ENCODE results near the gene PLK1. TPM values are rescaled to one million over a fixed set of nuclear protein-coding genes. Genes with fewer than 3 reads are reported as not detected.
A peak's percentile ranks its signal among the peaks of the same experiment; 100 is the strongest.
"Not testable (repeated sequence)": the region's sequence is repeated elsewhere in the genome, so short reads cannot be mapped to it uniquely, and the experiment has no call there.

PLK1 gene
- 167 TPM for polyA plus RNA-seq (2012; ENCODE audit: insufficient read depth, insufficient read length)

DNA sequence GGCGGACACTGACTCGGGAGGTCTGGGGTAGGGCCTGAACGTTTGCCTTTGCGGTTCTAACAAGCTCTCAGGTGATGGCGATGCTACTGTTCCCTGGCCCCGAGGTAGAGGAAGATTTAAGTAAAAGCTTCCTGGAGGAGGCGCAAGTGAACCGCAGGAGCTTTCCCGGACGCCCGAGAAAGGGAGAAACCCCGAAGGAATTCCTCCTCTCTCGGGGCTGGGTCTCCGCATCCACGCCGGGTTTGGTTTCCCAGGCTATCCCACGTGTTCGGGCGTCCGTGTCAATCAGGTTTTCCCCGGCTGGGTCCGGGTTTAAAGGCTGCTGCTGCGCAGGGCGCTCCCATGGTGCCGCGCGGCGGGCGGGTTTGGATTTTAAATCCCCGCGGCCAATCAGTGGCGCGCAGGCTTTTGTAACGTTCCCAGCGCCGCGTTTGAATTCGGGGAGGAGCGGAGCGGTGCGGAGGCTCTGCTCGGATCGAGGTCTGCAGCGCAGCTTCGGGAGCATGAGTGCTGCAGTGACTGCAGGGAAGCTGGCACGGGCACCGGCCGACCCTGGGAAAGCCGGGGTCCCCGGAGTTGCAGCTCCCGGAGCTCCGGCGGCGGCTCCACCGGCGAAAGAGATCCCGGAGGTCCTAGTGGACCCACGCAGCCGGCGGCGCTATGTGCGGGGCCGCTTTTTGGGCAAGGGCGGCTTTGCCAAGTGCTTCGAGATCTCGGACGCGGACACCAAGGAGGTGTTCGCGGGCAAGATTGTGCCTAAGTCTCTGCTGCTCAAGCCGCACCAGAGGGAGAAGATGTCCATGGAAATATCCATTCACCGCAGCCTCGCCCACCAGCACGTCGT lies at the start of gene PLK1:
TSS of gene PLK1 (plus strand) at position 460 of the 844 bp plus-strand sequence. CDS start at position 504, 44 bp downstream.
- H3K4me3 ChIP-seq (ENCODE audit: low read length) = peak within 1 kb of the TSS; percentile 69
- peak; percentile 82 for DNase-seq (ENCODE audit: low read depth, low spot score)

DNA sequence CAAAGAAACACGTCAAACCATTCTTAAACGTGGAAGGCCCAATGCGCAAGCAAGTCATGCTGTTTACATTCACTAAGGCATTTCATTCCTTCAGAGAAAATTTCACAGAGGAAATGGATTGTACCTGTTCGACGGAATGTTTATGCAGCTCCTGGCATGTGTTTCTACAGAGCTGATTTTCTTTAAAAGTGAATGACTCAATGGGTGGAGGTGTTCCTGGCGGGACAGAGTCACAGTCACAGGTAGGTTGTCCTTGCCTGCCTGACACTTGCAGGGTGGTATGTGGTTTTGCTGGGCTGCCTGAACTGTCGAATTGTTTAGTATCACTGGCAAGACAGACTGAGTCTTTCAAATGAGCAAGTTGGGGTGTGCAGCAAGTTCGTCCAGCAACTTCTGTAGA lies 49.2 kb upstream of the PLK1 start:
- no peak for DNase-seq (ENCODE audit: low read depth, low spot score)
- H3K4me3 ChIP-seq (ENCODE audit: low read length) = no peak overlapping the region

DNA sequence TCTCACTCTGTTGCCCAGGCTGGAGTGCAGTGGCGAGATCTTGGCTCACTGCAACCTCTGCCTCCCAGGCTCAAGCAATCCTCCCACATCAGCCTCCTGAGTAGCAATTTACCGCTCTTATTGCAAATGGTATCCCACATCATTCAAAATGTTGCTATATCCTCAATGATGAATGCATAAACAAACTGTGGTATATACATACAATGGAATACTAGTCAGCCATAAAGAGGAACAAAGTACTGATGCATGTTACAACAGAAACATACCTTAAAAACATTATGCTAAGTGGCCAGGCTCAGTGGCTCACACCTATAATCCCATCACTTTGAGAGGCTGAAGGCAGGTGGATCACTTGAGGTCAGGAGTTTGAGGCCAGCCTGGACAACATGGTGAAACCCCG lies 46.8 kb upstream of the PLK1 start:
- H3K4me3 ChIP-seq (ENCODE audit: low read length); DNase-seq (ENCODE audit: low read depth, low spot score): not testable (repeated sequence)

DNA sequence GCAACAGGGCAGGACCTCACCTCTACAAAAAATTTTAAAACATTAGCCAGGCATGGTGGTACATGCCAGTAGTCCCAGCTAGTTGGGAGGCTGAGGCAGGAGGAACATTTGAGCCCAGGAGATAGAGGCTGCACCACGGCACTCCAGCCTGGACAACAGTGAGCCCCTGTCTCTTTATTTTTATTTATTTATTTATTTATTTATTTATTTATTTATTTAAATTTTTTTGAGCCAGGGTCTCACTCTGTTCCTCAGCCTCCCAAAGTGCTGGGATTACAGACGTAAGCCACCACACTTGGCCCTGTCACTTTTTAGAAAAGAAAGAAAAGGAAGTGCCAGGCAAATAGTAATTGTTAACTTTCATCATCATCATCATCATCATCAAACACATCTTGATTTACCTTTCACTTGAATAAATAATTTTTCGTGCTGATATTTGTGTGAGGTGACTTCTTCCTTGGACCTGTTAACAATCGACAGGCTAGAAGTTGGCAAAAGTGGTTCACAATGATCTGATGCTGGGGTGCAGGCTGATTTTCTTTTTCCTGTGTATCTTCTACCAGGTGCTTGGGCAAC lies 44.1 kb upstream of the PLK1 start:
- H3K4me3 ChIP-seq (ENCODE audit: low read length) = no peak overlapping the region
- DNase-seq (ENCODE audit: low read depth, low spot score) = no peak

DNA sequence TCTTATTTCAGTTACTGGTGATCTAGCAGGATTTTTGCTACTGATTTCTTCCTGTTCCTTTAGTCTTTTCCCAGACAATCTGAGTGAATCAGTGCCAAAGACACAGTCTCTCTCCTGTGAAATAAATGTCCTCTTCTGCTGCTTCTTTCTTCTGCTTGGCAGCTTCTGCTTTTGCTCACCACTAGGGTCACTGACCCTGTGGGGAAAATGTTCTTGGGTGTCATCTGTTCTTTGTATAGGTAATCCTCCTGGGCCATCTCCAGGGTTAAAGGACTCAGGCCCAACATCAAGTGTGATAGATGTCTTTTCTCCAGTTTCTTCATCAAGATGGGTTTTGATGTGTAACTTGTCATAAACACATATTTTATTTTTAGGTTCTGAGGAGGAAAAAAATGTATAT lies 42.7 kb upstream of the PLK1 start:
- no peak overlapping the region for H3K4me3 ChIP-seq (ENCODE audit: low read length)

DNA sequence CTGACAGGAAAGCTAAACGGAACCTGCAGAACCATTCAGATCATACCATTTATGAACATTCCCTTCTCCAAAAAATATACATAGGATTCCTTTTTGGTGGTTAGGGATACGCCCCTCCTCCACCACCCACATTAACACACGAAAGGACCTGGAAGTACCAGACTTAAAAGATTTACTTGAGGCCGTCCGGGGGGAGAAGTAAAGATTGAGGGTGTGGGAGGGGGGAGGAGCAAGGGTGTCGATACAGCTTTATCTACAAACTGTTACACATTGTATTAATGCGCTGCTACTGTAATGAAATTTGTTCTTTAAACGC lies 38.1 kb upstream of the PLK1 start:
- DNase-seq (ENCODE audit: low read depth, low spot score) = peak; percentile 3
- H3K4me3 ChIP-seq (ENCODE audit: low read length) = peak overlapping the region; percentile 100

More for the DNA sequence above, 42.7 kb upstream of the PLK1 start:
- DNase-seq (ENCODE audit: low read depth, low spot score) = no peak

DNA sequence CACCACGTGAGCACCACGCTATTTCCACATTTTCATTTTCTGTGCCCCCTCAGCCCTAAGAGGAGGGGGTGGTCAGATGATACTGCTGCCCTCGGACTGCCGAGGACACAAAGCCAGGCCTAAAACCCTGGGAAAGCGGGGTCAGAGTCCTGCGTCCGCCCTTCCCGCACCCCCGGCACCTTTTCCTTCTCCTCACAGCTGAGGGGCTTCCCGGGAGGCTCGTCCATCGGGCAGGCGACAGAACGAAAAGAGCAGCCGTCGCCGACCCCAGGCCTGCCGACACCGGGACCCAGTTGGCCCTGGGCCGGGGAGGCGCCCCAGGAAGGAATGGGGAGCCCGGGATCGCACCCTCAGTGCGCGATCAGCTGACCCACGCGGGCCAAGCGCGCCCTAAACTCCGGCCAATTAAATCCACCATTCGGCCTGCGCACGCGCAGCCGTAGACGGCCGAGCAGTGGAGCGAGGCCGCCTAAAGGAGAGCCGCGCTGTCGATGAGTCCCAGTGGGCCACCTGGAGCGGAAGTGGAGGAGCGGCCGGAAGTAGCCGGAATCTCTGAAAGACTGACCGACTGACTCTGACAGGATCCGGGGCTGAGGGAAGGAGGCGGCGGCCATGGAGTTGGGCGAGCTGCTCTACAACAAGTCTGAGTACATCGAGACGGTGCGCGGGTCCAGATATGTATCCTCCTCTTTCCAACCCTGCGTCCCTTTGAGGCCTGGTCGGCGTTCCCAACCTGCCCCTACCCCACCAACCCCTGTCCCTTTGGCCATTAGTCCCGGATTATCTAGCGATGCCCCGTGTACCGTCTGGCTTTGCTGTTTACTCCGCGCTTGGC lies 37.5 kb upstream of the PLK1 start, which contains the start of the genes DCTN5 and PALB2:
TSS of gene DCTN5 (plus strand) at position 536 of the 835 bp plus-strand sequence. CDS start at position 613, 77 bp downstream.
TSS of gene PALB2 (minus strand) at position 380 of the 835 bp plus-strand sequence. CDS start at position 227, 153 bp downstream.
- H3K4me3 ChIP-seq (ENCODE audit: low read length) = peak within 1 kb of the TSS; percentile 100
- DNase-seq (ENCODE audit: low read depth, low spot score) = peak; percentile 88

DNA sequence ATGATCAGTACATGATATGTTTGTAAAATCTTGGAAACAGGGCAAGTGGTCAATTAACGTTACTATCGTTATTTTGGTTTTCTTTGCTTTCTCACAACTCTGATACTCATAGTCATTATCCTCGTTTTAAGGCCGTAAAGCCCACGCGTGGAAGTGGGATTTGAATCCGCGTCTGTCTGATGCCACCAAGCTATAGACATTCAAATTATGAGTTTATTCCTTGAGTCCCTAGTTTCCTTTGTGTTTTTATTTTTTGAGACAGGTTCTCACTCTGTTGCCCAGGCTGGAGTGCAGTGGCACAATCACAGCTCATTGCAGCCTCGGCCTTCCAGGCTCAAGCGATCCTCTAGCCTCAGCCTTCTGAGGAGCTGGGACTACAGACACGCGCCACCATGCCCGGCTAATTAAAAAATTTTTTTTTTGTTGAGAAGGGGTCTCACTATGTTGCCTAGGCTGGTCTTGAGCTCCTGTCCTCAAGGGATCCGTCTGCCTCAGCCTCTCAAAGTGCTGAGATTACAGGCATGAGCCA lies 36.4 kb upstream of the PLK1 start:
- peak overlapping the region; percentile 100 for H3K4me3 ChIP-seq (ENCODE audit: low read length)
- DNase-seq (ENCODE audit: low read depth, low spot score) = no peak

DNA sequence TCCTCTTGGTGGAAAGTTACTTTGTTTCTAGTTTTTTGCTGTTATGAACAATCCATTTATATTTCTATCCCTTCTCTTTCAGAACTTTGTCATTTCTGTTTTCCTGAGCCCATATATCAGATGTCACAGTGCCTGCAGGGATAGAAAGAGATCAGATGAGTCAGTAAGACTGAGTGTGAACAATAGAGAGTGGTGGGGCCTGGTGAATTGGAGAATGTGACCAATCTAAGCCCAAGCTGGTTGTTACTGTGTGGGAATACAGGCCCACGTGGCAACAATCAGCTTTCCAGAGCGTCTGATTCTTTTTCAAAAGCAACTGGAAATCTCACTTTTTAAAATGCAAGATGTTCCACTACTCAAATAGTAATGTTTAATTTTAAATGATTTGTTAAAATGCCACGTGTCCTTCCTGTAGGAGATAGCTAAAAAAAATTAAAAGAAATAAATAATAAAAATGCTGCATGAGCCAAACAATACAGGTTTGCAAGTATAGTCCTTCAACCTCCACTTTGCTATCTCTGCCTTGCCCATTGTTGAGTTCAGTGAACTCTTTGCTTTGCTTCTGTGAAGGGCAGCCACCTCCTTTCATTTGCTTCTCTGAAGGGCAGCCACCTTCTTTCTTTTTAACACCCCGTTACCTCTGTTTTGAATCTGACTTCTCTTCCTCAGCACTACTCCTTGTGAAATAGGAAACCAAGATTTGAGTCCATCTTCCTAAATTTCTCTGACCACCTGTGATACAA lies 27.8 kb upstream of the PLK1 start:
- H3K4me3 ChIP-seq (ENCODE audit: low read length) = no peak overlapping the region
- DNase-seq (ENCODE audit: low read depth, low spot score) = no peak

DNA sequence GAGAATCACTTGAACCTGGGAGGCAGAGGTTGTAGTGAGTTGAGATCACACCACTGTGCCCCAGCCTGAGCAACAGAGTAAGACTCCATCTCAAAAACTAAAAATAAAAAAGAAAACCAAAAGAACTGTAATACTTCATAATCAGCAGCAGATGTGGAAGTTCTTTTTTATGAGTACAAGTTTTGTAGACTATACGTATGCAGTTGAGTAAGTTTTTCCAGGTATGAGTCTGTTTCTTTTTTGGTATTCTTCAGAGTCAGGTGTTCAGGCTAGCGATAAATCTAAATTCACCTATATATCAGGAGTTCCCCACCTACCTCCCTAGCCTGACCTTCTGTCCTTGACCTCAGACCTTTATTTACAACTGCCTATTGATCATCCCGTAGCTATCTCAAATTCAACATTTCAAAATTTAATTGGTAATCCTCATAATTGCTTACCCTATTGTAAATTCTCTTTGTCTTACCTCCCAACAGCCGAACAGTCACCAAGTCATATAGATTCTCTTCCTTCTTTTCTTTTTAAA lies 26.7 kb upstream of the PLK1 start:
- no peak overlapping the region for H3K4me3 ChIP-seq (ENCODE audit: low read length)
- DNase-seq (ENCODE audit: low read depth, low spot score) = no peak

DNA sequence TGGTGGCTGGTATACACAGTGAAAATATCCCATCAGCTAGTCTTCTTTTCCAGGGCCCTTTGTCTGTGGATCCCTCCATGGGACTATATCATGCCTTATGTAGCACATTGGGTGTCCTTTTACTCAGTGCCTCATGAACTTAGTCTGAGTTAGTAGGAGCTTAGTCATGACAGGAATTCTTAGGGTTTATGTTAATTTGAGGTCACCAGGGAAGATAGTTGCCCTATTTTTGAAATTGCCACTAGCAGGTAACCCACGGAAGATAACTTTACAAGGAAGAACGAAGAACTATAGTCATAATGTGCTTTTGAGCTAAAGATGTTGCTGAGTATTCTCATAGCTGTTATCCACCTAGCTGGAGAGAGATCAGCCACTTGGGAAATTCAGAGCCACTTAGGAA lies 14.8 kb upstream of the PLK1 start:
- DNase-seq (ENCODE audit: low read depth, low spot score) = no peak
- H3K4me3 ChIP-seq (ENCODE audit: low read length) = no peak overlapping the region

DNA sequence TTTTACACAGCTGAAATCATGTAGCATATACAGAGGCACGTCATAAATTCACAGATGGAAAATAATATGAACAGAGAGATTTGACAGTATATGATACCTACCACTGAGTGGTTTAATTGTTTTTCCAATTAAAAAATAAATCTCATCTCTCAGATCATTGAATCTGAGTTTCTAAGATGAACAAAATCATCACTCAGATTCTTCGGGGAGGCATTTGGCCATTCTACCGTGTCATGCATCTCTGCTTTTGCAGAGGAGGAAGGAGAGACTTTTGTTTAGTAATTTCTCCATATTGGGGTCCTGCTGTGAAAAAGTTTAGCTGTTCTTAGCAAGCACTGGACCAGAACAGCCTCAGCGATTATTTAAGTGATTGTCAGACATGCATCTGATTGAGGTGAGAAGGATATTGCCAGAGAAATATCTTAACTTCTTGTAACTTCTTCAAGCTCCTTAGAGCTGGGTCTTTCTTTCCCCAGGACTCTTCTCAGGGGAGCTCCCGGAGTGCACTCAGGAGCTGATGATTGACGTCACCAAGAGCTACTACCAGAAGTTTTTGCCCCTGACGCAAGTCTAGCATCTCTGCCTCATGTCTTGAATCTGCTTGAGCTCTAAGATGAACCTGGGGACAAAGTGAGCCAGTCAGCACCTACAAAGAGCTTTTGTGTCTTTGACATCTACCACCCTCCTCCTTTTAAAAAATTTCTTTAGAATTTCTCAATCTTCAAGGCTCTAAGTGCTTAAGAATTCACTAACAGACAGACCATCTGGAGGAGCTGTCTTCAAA lies 11.9 kb upstream of the PLK1 start:
- no peak for DNase-seq (ENCODE audit: low read depth, low spot score)
- no peak overlapping the region for H3K4me3 ChIP-seq (ENCODE audit: low read length)

DNA sequence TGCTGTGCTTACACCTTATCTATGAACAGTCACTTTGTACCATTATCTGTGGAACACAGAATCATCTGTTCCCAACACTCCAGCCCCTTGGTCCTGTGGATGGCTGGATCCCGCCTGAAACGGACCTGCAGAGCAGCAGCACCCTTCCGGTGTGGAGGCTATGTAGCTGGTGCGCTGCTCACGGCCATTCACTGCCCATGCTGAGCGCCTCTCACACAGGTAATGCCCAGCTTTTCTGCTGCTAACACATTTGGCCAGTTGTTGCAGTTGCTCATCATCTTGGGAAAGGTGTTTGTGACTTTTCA lies 11.4 kb upstream of the PLK1 start:
- H3K4me3 ChIP-seq (ENCODE audit: low read length) = no peak overlapping the region
- DNase-seq (ENCODE audit: low read depth, low spot score) = no peak

DNA sequence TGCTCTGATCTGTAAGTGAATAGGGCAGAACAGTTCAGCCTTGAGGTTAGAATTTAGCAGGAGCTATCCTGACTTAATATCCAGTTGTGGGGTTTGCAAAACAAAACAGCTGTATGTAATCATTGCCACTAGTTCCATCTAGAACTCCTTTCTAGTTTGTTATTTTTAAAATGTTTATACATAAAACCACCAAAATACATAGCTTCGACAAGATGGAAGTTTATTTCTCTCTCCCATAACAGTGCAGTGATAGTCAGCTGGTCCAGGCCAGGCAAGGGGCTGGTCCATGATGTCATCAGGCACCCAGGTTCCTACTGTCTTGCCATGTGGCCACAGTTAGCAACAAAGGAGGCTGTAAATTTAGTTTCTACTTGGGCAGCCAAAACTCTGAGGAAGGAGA lies 10.5 kb upstream of the PLK1 start:
- DNase-seq (ENCODE audit: low read depth, low spot score) = no peak

DNA sequence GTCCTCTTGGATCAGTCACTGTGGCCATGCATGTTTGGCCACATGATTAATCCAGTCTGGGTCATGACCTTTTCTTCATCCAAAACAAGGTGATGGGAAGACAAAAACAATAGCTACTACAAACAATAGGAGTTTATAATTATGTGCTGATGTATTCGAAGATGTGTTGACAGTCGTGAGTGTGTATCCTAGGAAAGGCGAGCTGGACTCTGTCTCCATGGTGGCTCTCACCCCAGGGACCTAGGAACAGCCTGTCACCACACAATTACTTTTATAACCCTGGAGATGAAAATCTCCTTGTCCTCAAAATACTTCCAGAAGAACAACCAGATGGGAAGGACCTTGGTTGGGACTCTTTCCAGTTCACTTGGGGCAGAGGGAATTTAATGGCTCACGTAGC lies 9.8 kb upstream of the PLK1 start:
- H3K4me3 ChIP-seq (ENCODE audit: low read length) = no peak overlapping the region
- DNase-seq (ENCODE audit: low read depth, low spot score) = no peak

More for the DNA sequence above, 10.5 kb upstream of the PLK1 start:
- no peak overlapping the region for H3K4me3 ChIP-seq (ENCODE audit: low read length)

DNA sequence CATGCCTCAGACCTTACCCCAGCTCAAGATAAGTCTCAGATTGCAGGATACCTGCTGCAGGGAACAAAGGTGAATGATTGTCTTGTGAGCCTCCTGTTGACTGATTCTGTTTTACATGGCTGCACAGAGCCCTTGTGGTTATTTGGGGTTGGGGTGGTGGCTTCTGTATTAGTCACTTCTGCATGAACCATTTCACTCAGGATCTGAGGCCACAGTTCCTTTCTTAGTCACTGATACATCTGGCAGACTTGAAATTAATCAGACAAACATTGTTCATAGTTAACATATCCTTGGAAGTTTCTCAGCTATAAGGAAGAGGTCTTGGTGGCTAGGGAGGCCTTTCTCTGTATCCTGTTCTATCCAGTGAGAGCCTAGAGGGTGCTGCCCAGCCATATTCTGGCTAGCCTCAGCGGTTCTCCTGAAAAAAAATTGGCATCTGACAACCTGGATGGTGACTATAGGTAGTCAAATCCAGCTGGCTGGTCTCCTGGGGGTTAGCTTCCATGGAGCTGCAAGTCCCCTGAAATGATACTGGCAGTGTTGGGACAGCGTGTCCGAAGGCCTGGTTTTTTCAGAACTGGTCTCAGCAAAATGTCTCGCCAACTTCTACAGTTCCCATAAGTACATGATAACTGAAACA lies 8.4 kb upstream of the PLK1 start:
- no peak overlapping the region for H3K4me3 ChIP-seq (ENCODE audit: low read length)
- DNase-seq (ENCODE audit: low read depth, low spot score) = no peak

DNA sequence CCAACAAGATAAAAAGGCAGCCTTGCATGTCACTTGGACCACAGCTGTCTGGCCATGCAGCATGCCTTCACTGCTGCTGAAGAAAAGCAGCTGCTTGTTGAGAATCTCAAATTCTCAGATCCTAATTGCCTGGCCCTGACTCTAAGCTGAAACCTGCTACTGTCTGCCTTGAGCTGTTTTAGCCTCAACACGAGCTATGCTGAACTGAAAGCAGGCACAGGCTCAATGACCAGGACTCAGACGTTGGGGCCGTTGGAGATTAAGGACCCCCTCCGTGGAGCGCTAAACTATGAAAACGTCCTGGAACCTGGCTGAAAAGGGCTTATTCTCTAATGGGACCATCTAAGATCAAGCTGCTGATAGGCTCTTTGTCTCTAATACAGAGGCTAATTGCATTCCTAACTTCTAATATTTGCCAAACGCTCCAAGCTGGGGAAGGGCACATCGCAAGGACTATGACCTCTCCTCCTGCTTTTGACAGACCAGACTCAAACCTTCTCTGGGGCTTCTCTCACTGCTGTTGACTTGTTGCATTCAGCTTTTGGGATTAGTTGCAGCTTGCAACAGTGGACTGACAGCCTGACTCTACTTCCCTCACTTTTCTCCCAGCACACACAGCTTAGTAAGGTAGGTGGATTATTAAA lies 4.6 kb upstream of the PLK1 start:
- H3K4me3 ChIP-seq (ENCODE audit: low read length) = no peak overlapping the region
- DNase-seq (ENCODE audit: low read depth, low spot score) = no peak

All from Jurkat, Clone E6-1 (cell line).